ENCODE results near the gene RP2. TPM values are rescaled to one million over a fixed set of nuclear protein-coding genes. Genes with fewer than 3 reads are reported as not detected.

Gene RP2
- total RNA-seq, 1 donor from 2014 or later, result 7.0 TPM

GRCh38 chrX:46864606-46865005 is 27.8 kb downstream of the RP2 start:
- no peak overlapping the region for H3K4me3 ChIP-seq (ENCODE audit: low read depth, low read length)
- no peak for TF ChIP-seq CTCF (conservative IDR thresholded peaks at IDR 0.05; ENCODE audit: low read depth, low read length)
- no peak for DNase-seq (ENCODE audit: low read depth)

GRCh38 chrX:46865281-46865680 is 28.4 kb downstream of the RP2 start:
- DNase-seq (ENCODE audit: low read depth), result no peak
- TF ChIP-seq CTCF (conservative IDR thresholded peaks at IDR 0.05; ENCODE audit: low read depth, low read length), result no peak
- no peak overlapping the region for H3K4me3 ChIP-seq (ENCODE audit: low read depth, low read length)

GRCh38 chrX:46866726-46867125 is 29.9 kb downstream of the RP2 start:
- DNase-seq (ENCODE audit: low read depth), result no peak
- no peak overlapping the region for H3K4me3 ChIP-seq (ENCODE audit: low read depth, low read length)
- no peak for TF ChIP-seq CTCF (conservative IDR thresholded peaks at IDR 0.05; ENCODE audit: low read depth, low read length)

GRCh38 chrX:46873746-46874145 is 36.9 kb downstream of the RP2 start:
- no peak for DNase-seq (ENCODE audit: low read depth)
- H3K4me3 ChIP-seq (ENCODE audit: low read depth, low read length), result no peak overlapping the region
- no peak for TF ChIP-seq CTCF (conservative IDR thresholded peaks at IDR 0.05; ENCODE audit: low read depth, low read length)

GRCh38 chrX:46876901-46877300 is 40.1 kb downstream of the RP2 start:
- DNase-seq (ENCODE audit: low read depth), result no peak
- H3K4me3 ChIP-seq (ENCODE audit: low read depth, low read length), result no peak overlapping the region
- TF ChIP-seq CTCF (conservative IDR thresholded peaks at IDR 0.05; ENCODE audit: low read depth, low read length), result no peak

- no peak for TF ChIP-seq CTCF (conservative IDR thresholded peaks at IDR 0.05; ENCODE audit: low read depth, low read length)
- DNase-seq (ENCODE audit: low read depth), result no peak
- H3K4me3 ChIP-seq (ENCODE audit: low read depth, low read length), result no peak overlapping the region
Observed at GRCh38 chrX:46882266-46882665, 45.4 kb downstream of the RP2 start.

- no peak for TF ChIP-seq CTCF (conservative IDR thresholded peaks at IDR 0.05; ENCODE audit: low read depth, low read length)
- H3K4me3 ChIP-seq (ENCODE audit: low read depth, low read length), result no peak overlapping the region
- DNase-seq (ENCODE audit: low read depth), result no peak
Observed at GRCh38 chrX:46884799-46885198, 48.0 kb downstream of the RP2 start.

Measured in epithelial cell of proximal tubule (primary cell).